Epithelial cell of esophagus (primary cell): ENCODE results near the gene RASSF7.

Experiments
- DNase-seq: peaks from one replicate; pipeline ENCODE4 v3.0.0; 2010; ENCODE audit warnings: low read depth
- H3K4me3 ChIP-seq: 2 replicates; pipeline ENCODE4 v1.5.1; 2011; ENCODE audit warnings: mild to moderate bottlenecking, low read length, control low read depth
- TF ChIP-seq, protein P1 (sequence below): IDR thresholded peaks from 2 replicates; pipeline ENCODE4 v1.5.1; 2011; ENCODE audit warnings: low read depth, mild to moderate bottlenecking, low read length, control low read depth, inconsistent platforms; ENCODE audit not compliant: insufficient read depth; ENCODE audit errors: missing control alignments

RASSF7 gene

DNA sequence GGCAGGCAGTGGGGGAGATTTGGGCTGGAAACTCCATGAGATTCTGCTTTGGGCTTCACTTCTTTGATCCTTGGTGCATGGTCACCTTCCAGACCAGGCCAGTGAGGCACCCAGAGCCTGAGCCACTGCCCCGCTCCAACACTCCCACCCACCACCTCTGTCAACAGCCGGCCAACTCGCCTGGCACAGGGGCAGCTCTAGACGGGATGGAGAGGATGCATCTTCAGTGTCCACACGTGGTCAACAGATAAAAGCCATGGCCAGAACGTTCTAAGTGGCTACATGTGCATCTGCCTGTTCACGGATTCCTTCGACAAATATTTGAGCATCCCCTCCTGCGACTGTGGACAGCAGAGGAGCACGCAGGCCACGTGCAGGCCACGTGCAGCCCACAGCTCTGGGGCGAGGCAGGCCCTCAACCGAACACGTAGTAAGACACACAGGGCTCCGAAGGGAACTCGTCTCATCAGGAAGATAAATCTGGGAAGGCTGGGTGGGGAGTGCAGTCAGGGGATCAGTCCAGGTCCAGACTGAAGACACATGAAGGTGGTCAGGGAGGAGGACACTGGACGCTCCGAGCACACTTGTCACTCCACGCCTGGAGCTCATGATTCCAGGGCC lies 22.2 kb upstream of the RASSF7 start:
- no peak for DNase-seq
- H3K4me3 ChIP-seq: no peak overlapping the region
- TF ChIP-seq, protein P1, sequence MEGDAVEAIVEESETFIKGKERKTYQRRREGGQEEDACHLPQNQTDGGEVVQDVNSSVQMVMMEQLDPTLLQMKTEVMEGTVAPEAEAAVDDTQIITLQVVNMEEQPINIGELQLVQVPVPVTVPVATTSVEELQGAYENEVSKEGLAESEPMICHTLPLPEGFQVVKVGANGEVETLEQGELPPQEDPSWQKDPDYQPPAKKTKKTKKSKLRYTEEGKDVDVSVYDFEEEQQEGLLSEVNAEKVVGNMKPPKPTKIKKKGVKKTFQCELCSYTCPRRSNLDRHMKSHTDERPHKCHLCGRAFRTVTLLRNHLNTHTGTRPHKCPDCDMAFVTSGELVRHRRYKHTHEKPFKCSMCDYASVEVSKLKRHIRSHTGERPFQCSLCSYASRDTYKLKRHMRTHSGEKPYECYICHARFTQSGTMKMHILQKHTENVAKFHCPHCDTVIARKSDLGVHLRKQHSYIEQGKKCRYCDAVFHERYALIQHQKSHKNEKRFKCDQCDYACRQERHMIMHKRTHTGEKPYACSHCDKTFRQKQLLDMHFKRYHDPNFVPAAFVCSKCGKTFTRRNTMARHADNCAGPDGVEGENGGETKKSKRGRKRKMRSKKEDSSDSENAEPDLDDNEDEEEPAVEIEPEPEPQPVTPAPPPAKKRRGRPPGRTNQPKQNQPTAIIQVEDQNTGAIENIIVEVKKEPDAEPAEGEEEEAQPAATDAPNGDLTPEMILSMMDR: no peak

DNA sequence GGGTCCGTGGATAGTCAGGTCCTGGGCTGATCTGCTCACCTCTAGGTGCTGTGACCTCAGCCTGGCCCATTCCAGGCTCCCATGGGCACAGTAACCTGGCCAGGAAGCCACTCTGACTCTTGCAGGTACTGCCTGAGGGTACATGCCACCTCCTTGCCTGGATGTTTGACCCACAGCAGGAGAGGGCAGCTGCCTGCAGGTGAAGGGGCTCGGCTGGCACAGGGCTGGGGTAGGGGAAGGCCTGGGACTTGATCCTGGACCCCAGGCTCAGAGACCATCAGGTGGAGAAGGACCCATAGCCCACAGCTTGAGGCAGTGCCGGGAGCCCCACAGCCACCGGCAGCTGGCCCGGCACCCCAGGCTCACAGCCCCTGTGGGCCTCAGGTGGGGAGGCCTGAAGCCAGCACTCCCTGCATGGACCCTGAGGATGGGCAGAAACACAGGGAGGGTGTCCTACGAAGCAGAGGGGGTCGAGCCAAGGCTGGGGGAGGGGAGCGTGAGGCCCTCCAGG lies 20.7 kb upstream of the RASSF7 start:
- TF ChIP-seq, protein P1: no peak
- no peak for DNase-seq
- no peak overlapping the region for H3K4me3 ChIP-seq

GRCh38 chr11:540583-541432 lies 20.0 kb upstream of the RASSF7 start:
- no peak overlapping the region for H3K4me3 ChIP-seq
- no peak for DNase-seq
- TF ChIP-seq, protein P1: no peak

- no peak for DNase-seq
- H3K4me3 ChIP-seq: no peak overlapping the region
- TF ChIP-seq, protein P1: no peak
Observed at GRCh38 chr11:541433-541885, 19.3 kb upstream of the RASSF7 start.

GRCh38 chr11:544817-545166 lies 16.0 kb upstream of the RASSF7 start:
- no peak overlapping the region for H3K4me3 ChIP-seq
- TF ChIP-seq, protein P1: no peak
- DNase-seq: no peak

DNA sequence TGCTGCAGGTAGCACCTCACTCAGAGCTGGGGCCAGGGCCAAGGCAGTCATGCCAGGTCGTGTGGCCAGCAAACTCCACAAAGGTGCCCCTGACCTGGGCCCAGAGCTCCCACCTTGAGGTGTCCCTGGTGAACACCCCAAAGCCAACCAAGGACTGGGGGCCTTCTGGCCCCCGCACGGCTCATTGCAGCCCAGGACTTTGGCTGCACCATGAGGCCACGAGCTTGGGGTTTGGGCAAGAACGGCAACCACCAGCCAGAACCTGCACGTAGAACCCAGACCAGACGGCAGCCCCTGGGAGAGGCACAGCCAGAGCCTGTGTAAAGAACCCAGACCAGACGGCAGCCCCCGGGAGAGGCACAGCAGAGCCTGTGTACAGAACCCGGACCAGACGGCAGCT lies 15.6 kb upstream of the RASSF7 start:
- TF ChIP-seq, protein P1: no peak
- H3K4me3 ChIP-seq: no peak overlapping the region
- DNase-seq: no peak
